Measurements from ENCODE around the gene OGDHL. TPM values are rescaled to one million over a fixed set of nuclear protein-coding genes. Genes with fewer than 3 reads are reported as not detected.

OGDHL gene
- total RNA-seq, 1 donor from 2014 or later, result 2.5 TPM

DNA sequence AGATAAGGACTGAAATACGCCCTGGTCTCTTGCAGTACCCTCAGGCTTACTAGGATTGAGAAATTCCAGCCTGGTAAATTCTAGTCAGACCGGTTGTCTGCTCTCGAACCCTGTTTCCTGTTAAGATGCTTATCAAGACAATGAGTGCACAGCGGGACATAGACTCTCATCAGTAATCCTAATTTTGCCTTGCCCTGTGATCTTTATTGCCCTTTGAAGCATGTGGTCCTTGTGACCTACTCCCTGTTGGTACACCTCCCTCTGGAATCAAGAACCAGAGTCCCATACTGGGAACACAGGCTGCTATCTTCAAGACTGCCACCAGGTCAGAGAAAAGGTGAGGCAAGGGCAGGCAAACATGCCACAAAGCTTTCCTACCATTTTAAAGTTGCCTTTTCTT, 75.5 kb downstream of the OGDHL start:
- no peak overlapping the region for H3K27ac Mint-ChIP-seq (ENCODE audit: unreplicated experiment)
- peaks cover 34% of the 10 kb centered on the region for H3K36me3 Mint-ChIP-seq (ENCODE audit: unreplicated experiment)
- H3K9me3 Mint-ChIP-seq (ENCODE audit: unreplicated experiment), result peaks cover 3% of the 10 kb centered on the region
- H3K4me1 Mint-ChIP-seq (ENCODE audit: low read depth, unreplicated experiment), result peaks cover 11% of the 10 kb centered on the region
- no peak overlapping the region for H3K4me3 Mint-ChIP-seq (ENCODE audit: unreplicated experiment)
- TF ChIP-seq, protein P1, sequence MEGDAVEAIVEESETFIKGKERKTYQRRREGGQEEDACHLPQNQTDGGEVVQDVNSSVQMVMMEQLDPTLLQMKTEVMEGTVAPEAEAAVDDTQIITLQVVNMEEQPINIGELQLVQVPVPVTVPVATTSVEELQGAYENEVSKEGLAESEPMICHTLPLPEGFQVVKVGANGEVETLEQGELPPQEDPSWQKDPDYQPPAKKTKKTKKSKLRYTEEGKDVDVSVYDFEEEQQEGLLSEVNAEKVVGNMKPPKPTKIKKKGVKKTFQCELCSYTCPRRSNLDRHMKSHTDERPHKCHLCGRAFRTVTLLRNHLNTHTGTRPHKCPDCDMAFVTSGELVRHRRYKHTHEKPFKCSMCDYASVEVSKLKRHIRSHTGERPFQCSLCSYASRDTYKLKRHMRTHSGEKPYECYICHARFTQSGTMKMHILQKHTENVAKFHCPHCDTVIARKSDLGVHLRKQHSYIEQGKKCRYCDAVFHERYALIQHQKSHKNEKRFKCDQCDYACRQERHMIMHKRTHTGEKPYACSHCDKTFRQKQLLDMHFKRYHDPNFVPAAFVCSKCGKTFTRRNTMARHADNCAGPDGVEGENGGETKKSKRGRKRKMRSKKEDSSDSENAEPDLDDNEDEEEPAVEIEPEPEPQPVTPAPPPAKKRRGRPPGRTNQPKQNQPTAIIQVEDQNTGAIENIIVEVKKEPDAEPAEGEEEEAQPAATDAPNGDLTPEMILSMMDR (IDR thresholded peaks at IDR 0.05; ENCODE audit: partially characterized antibody, unreplicated experiment), result no peak
- H3K27me3 Mint-ChIP-seq (ENCODE audit: unreplicated experiment), result peaks cover 14% of the 10 kb centered on the region
- no peak for DNase-seq

Other genes with a start within 250 kb of the OGDHL start
- 27.5 TPM for gene ERCC6, start 223.2 kb downstream of the OGDHL start, total RNA-seq (ENCODE audit: unreplicated experiment)
- 21.5 TPM for gene SLC18A3, start 152.0 kb downstream of the OGDHL start, total RNA-seq (ENCODE audit: unreplicated experiment)
- 15.4 TPM for gene CHAT, start 148.3 kb downstream of the OGDHL start, total RNA-seq (ENCODE audit: unreplicated experiment)
- gene C10orf53, start 82.7 kb downstream of the OGDHL start, total RNA-seq (ENCODE audit: unreplicated experiment), result 0.25 TPM
- gene PARG, start 179.7 kb upstream of the OGDHL start, total RNA-seq (ENCODE audit: unreplicated experiment), result 53.3 TPM
- gene TIMM23B, start 179.7 kb upstream of the OGDHL start, total RNA-seq (ENCODE audit: unreplicated experiment), result 23.2 TPM
- 18.5 TPM for gene AGAP6, start 226.1 kb upstream of the OGDHL start, total RNA-seq (ENCODE audit: unreplicated experiment)

All from glutamatergic neuron (in vitro differentiated cells).